GM13976 (cell line): ENCODE results near the gene SORBS1.

ENCODE experiments used
- DNase-seq: peaks from one replicate; pipeline ENCODE4 v3.0.0; 2012; ENCODE audit warnings: low spot score
- in situ Hi-C: fragments of 300-500 bp; cut with MboI; formaldehyde crosslinking; loops from one replicate; pipeline ENCODE4 v1.12.0; 2022; ENCODE audit warnings: low sequenced_read_pairs, mixed read lengths, inconsistent platforms; ENCODE audit not compliant: unreplicated experiment
- TF ChIP-seq, protein P1 (sequence below): IDR thresholded peaks from 2 replicates; pipeline ENCODE4 v1.5.1; 2012; ENCODE audit warnings: borderline replicate concordance, mild to moderate bottlenecking; ENCODE audit not compliant: insufficient read depth; ENCODE audit errors: extremely low read depth, missing control alignments, control extremely low read depth

Gene SORBS1

DNA sequence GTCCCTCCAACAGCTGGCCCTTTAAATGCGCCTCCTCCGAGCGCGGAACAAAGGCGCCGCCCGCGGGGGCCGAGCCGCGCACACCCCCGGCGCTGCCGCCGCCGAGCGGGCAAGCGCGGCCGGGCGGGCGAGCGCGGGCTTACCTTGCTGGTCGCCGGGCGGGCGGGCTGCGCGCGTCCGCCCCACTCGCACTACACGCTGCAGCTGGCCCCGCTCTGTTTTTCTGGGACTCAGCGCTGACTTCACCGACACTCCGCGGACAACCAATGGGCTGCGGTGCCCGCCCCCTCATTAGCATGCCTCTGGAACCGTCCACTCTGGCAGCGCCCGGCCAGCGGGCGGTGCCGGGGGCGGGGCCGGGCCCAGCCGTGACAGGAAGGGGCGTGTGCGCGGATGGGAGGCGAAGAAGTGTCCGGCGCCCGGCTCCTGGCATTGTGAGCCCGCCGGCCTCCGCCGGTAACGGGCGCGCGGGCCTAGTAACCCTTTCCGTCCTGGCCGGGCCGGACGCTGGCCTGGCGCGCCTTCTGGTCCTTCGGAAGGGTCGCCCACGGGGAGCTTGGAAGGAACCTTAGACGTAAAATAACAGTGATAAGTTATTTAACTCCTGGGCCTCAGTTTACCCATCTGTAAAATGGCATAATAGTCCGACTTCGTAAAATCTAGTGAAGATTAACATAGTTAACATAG lies at the start of gene SORBS1:
Gene SORBS1, minus strand, starts transcription at position 195 of the 687 bp plus-strand sequence. CDS start 120,236 bp downstream, outside the sequence.
- in situ Hi-C loops, result no loop called here
- DNase-seq, result peak; percentile 99
- TF ChIP-seq, protein P1, sequence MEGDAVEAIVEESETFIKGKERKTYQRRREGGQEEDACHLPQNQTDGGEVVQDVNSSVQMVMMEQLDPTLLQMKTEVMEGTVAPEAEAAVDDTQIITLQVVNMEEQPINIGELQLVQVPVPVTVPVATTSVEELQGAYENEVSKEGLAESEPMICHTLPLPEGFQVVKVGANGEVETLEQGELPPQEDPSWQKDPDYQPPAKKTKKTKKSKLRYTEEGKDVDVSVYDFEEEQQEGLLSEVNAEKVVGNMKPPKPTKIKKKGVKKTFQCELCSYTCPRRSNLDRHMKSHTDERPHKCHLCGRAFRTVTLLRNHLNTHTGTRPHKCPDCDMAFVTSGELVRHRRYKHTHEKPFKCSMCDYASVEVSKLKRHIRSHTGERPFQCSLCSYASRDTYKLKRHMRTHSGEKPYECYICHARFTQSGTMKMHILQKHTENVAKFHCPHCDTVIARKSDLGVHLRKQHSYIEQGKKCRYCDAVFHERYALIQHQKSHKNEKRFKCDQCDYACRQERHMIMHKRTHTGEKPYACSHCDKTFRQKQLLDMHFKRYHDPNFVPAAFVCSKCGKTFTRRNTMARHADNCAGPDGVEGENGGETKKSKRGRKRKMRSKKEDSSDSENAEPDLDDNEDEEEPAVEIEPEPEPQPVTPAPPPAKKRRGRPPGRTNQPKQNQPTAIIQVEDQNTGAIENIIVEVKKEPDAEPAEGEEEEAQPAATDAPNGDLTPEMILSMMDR, result no peak

DNA sequence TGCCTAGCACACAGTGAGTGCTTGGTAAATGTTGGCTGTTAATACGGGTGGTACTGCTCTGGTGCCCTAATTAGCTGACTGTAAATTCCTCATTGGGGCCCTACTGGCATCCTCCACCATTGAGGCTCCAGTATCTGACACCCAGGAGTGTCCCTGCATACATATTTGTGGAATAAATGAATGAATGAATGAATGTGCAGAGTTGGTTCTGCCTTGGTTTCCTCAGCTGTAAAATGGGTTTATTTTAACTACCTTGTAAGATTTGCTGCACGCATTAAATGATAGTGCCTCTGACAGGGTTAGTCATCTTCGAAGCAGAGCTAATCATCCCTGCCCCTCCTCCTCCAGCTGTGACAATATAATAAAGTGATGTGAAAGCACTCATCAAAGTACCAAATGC lies 49.6 kb upstream of the SORBS1 start:
- TF ChIP-seq, protein P1, result no peak
- no peak for DNase-seq
- in situ Hi-C loops, result loop anchor here (25.0 kb wide), 1 partner anchor 423 kb away; the partner anchor contains the start of gene ACSM6

DNA sequence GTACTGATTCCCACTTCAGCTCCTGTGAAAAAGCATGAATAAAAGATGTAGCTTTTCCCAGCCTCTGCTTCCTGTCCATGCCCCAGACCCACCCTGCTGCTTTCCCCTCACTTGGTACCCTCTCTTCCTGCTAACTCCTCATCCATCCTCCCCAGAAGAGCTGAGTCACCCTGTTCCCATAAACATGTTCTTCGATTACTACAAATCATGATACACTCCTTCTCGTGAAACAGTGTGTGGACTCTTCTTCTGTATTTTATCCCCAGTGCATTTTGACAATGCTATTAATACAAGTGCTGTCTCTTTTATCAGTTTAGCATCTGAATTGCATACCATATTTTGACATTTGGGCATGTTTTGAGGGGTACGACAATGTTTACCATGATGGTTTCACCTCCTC lies 45.8 kb upstream of the SORBS1 start:
- in situ Hi-C loops, result loop anchor here (25.0 kb wide), 1 partner anchor 420 kb away; the partner anchor contains the start of gene ACSM6
- DNase-seq, result no peak
- TF ChIP-seq, protein P1, result no peak

DNA sequence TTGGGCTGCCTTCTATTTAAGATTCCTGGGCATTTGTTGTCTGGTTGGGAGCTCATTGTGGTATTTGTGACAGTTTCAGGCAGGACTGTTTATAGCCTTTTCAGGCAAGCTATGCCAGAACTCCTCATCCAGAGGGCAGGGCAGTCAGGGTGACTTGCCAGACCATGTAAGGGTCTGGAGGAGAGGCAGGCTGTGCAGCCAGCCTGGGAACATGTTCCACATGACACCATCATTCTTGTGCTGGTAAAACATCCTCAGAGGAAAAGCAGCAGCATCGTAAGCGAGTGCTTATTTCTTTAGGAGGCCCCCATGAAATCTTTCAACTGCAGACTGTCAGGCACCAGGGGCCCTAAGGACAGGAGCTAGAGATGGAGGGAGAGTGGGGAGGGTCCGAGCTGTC lies 44.0 kb upstream of the SORBS1 start:
- TF ChIP-seq, protein P1, result no peak
- in situ Hi-C loops, result loop anchor here (25.0 kb wide), 1 partner anchor 418 kb away; the partner anchor contains the start of gene ACSM6
- no peak for DNase-seq

DNA sequence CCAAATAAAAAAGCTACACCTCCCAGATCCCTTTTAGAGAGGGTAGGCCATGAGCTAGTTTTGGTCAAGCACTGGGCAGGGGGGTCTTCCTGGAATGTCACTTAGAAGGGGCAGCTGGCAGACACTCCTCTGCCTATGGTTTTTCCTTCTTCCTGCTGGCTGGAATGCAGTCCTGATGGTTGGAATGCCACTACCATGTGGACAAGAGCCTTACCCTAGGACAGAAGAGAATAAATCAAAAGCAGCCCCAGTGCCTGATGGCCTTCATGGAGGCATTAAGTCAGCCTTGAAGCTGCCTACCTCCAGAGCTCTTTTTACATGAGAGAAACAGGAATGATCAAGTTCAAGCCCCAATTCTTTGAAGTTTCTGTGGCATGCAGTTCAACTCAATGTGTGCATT lies 43.5 kb upstream of the SORBS1 start:
- in situ Hi-C loops, result loop anchor here (25.0 kb wide), 1 partner anchor 417 kb away; the partner anchor contains the start of gene ACSM6
- TF ChIP-seq, protein P1, result no peak

DNA sequence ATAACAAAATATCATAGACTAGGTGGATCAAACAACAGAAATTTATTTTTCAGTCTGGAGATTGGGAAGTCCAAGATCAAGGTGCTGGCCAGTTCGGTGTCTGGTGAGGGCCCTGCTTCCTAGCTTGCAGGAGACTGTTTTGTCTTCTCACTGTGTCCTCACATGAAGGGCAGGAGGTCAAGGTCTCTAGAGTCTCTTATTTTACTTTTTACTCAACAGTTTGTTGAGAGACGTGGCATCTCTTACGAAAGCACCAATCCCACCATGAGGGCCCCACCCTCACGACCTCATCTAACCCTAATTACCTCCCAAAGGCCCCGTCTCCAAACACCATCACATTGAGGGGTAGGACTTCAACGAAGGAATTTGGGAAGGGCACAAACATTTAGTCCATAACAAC lies 41.2 kb upstream of the SORBS1 start:
- no peak for DNase-seq
- TF ChIP-seq, protein P1, result no peak
- in situ Hi-C loops, result loop anchor here (25.0 kb wide), 1 partner anchor 415 kb away; the partner anchor contains the start of gene ACSM6

More for the DNA sequence above, 43.5 kb upstream of the SORBS1 start:
- DNase-seq, result no peak
